ENCODE measurements around the gene CETP. TPM values are rescaled to one million over a fixed set of nuclear protein-coding genes. Genes with fewer than 3 reads are reported as not detected.

Gene CETP
- total RNA-seq, 1 donor: not detected

DNA sequence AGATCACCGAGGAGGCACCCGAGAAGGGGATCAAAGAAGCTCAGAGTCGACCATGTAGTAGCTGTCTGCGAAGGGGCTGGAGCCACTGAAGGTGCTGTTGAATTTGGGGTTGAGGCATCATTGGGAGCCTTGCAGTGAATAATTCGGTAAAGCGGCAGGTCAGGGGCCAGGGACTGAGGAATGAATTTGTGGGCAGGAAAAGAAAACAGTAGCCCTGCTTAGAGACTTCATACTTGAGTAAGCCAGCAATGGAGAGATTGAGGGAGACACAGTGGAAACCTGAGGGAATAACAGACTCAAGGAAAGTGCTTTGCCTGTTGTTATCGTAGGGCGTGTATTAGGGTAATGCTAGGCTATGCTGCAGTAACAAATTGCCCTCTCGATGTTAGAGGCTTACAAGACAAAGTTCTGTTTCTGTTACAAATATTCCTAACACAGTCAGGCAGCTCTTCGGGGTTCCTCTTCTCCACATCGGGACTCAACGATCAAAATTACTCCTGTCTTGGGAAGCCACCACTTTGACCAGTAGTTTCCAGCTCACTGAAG, 43.2 kb upstream of the CETP start:
- TF ChIP-seq, protein P1, sequence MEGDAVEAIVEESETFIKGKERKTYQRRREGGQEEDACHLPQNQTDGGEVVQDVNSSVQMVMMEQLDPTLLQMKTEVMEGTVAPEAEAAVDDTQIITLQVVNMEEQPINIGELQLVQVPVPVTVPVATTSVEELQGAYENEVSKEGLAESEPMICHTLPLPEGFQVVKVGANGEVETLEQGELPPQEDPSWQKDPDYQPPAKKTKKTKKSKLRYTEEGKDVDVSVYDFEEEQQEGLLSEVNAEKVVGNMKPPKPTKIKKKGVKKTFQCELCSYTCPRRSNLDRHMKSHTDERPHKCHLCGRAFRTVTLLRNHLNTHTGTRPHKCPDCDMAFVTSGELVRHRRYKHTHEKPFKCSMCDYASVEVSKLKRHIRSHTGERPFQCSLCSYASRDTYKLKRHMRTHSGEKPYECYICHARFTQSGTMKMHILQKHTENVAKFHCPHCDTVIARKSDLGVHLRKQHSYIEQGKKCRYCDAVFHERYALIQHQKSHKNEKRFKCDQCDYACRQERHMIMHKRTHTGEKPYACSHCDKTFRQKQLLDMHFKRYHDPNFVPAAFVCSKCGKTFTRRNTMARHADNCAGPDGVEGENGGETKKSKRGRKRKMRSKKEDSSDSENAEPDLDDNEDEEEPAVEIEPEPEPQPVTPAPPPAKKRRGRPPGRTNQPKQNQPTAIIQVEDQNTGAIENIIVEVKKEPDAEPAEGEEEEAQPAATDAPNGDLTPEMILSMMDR (IDR thresholded peaks at IDR 0.05; ENCODE audit: insufficient read depth, low read length): no peak
- H3K4me3 ChIP-seq (ENCODE audit: low read depth, low read length): no peak overlapping the region
- no peak for DNase-seq (ENCODE audit: low read depth)

DNA sequence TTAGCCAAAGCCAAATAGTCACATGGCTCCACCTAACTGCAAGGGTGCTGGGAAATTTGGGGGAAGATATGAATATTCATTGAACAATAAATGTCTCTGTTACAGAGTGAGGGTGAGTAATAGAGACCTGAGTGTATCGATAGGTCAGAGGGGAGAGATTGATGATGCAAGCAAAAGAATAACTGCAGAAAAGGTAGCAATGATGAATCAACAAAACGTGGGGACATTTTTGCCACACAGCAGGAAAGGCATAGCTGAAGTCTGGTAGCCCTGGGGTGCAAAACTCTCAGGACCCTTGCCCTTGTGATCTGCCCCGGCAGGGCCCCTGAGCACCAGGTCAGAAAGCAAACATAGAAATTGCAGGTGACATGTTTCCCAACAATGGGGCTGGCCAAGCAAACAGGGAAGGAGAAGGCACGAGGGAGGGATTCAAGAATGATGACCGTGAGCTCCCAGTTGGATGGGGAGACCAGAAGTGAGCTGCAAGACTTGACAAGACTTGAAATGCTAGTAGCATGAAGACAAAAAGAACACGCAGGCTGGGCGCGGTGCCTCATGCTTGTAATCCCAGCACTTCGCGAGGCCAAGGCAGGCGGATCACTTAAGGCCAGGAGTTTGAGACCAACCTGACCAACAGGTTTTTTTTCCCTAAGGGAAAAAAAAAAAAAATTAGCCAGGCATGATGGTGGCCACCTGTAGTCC, 42.5 kb upstream of the CETP start:
- no peak overlapping the region for H3K4me3 ChIP-seq (ENCODE audit: low read depth, low read length)
- TF ChIP-seq, protein P1 (IDR thresholded peaks at IDR 0.05; ENCODE audit: insufficient read depth, low read length): no peak

DNA sequence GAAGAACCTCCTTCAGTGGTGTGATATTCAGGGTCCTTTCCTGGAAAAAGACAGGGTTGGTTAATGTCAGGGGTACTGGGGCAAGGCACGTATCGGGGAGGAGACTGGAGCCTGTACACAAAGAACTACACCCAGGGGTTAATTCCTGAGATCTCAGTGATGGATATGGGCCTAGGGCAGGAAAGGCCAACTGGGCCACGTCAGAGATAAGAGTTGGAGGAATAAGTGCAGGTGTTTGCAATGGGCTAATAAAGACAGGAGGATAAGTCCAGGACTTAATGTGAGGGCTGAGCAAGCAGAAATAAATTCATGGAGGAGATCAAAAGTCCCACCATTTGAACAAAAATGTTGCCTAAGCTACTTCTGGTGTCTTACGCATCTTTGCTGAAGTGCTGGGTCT, 40.2 kb upstream of the CETP start:
- no peak overlapping the region for H3K4me3 ChIP-seq (ENCODE audit: low read depth, low read length)
- no peak for DNase-seq (ENCODE audit: low read depth)
- TF ChIP-seq, protein P1 (IDR thresholded peaks at IDR 0.05; ENCODE audit: insufficient read depth, low read length): no peak

More for the DNA sequence above, 42.5 kb upstream of the CETP start:
- no peak for DNase-seq (ENCODE audit: low read depth)

DNA sequence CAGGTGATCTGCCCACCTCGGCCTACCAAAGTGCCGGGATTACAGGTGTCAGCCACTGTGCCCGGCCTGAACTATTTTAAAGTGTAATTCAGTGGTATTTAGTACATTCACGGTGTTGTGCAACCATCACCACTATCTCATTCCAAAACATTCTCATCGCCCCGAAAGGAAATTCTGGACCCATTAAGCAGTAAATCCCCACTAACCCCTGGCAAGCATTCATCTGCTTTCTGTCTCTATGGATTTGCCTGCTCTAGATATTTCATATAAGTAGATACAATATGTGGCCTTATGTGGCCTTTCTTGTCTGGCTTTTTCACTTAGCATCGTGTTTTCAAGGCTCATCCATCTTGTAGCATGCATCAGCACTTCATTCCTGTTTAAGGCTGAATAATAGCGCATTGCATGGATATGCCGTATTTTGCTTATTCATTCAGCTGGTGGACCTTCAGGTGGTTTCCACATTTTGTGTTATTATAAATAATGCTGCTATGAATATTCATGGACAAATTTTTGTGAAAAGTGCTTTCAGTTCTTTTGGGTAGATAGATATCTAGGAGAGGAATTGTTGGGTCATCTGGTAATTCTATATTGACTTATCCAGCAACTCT, 38.2 kb upstream of the CETP start:
- TF ChIP-seq, protein P1 (IDR thresholded peaks at IDR 0.05; ENCODE audit: insufficient read depth, low read length): no peak
- DNase-seq (ENCODE audit: low read depth): peak; percentile 63
- H3K4me3 ChIP-seq (ENCODE audit: low read depth, low read length): no peak overlapping the region

DNA sequence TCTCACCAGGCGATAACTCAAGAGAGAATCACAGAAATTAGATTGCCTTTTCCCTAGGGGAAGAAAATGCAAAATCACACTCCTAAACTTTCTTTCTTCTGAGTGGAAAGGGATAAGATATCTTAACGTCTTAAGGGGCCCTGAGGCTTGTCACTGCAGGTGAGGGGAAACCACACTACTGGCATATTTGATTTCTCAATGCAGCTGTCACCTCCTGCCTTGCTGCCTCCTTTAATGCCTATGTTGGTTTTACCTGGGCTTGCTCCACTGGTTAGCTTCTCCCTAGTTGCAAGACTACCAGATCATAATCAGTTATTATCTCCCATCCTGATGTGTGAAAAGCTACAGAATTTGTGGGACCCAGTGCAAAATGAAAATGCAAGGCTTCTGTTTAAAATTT, 34.3 kb upstream of the CETP start:
- DNase-seq (ENCODE audit: low read depth): no peak
- no peak overlapping the region for H3K4me3 ChIP-seq (ENCODE audit: low read depth, low read length)
- TF ChIP-seq, protein P1 (IDR thresholded peaks at IDR 0.05; ENCODE audit: insufficient read depth, low read length): no peak

DNA sequence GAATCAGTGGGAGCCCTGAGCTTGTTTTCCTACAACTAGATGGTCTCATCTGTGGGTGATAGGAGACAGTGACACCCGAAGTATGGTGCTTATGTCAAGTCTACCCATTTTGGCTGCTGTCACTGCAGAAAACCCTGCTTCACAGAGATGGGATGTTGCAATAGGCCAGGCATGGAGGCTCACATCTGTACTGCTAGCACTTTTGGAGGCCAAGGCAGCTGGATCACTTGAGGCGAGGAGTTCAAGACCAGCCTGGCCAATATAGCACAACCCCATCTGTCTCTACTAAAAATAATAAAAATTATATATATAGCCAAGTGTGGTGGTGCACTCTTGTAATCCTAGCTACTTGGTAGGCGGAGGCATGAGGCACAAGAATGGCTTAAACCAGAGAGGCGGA, 32.1 kb upstream of the CETP start:
- TF ChIP-seq, protein P1 (IDR thresholded peaks at IDR 0.05; ENCODE audit: insufficient read depth, low read length): no peak
- no peak for DNase-seq (ENCODE audit: low read depth)
- H3K4me3 ChIP-seq (ENCODE audit: low read depth, low read length): no peak overlapping the region

Data from fibroblast of the aortic adventitia (primary cell).